Osteoblast (primary cell): ENCODE results near the gene ADAMTS2. TPM values are rescaled to one million over a fixed set of nuclear protein-coding genes. Genes with fewer than 3 reads are reported as not detected.

Source experiments
- DNase-seq: peaks from one replicate; pipeline ENCODE4 v3.0.0; 2011; ENCODE audit warnings: low spot score, mixed read lengths; ENCODE audit not compliant: insufficient read length; ENCODE audit errors: missing footprints
- H2AFZ ChIP-seq: 2 replicates; pipeline ENCODE4 v1.6.0; 2011; ENCODE audit warnings: mild to moderate bottlenecking, low read length
- H3K27ac ChIP-seq: 2 replicates; pipeline ENCODE4 v1.5.1; 2011; ENCODE audit warnings: mild to moderate bottlenecking, low read depth, low read length, moderate library complexity
- H3K27me3 ChIP-seq: 2 replicates; pipeline ENCODE4 v1.6.0; 2012; ENCODE audit warnings: mild to moderate bottlenecking, control low read depth, inconsistent platforms, low read length, moderate library complexity; ENCODE audit not compliant: insufficient read depth
- H3K36me3 ChIP-seq: 2 replicates; pipeline ENCODE4 v1.5.1; 2011; ENCODE audit warnings: mild to moderate bottlenecking, low read length, control low read depth, moderate library complexity; ENCODE audit not compliant: insufficient read depth
- H3K4me1 ChIP-seq: 2 replicates; pipeline ENCODE4 v1.5.1; 2011; ENCODE audit warnings: mild to moderate bottlenecking, low read length, control low read depth, moderate library complexity; ENCODE audit not compliant: insufficient read depth
- H3K4me2 ChIP-seq: 2 replicates; pipeline ENCODE4 v1.6.0; 2011; ENCODE audit warnings: mild to moderate bottlenecking, low read length; ENCODE audit not compliant: insufficient read depth
- H3K4me3 ChIP-seq: fragments of 200-600 bp; sonication (generic); 3 replicates; pipeline ENCODE4 v1.5.1; 2012; ENCODE audit warnings: mild to moderate bottlenecking, low read length, inconsistent platforms; ENCODE audit not compliant: insufficient read depth
- H3K79me2 ChIP-seq: 2 replicates; pipeline ENCODE4 v1.6.0; 2012; ENCODE audit warnings: mild to moderate bottlenecking, low read length, control low read depth, inconsistent platforms; ENCODE audit not compliant: insufficient read depth
- H3K9me3 ChIP-seq: 2 replicates; pipeline ENCODE4 v1.5.1; 2011; ENCODE audit warnings: low read depth, low read length, control low read depth
- H4K20me1 ChIP-seq: 2 replicates; pipeline ENCODE4 v1.6.0; 2012; ENCODE audit warnings: mild to moderate bottlenecking, low read length, control low read depth; ENCODE audit not compliant: insufficient read depth
- total RNA-seq: library from RNA; depleted of rRNA; stranded (reverse); fragments of >200 nt; gene quantifications from 2 replicates; pipeline ENCODE4 v1.2.3, GENCODE V29; 2012
- TF ChIP-seq, protein P1 (sequence below): IDR thresholded peaks from 2 replicates; pipeline ENCODE4 v1.5.1; 2011; ENCODE audit warnings: mild to moderate bottlenecking, low read depth, low read length, moderate library complexity; ENCODE audit errors: extremely low read depth

The ADAMTS2 gene
- total RNA-seq, 1 donor = 144 TPM

DNA sequence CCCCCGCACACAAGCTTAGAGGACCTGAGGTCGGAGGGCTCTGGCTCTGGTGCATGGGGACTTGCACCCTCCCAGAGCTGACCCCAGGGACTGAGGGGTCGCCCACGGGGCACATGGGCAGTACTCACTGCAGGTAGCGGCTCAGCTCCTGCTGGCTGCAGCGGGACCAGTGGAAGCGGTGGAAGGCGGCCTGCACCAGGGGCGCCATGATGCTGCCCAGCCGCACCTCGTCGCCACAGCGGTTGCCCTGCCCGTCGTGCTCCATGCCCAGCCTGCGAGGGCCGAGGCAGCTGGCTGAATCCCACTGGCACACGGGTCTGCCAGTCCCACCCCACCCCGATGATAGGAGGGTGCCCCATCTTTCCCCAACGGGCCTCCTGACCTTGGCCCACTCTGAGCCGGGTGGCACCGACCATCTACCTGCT lies 191.3 kb downstream of the ADAMTS2 start:
- H3K4me2 ChIP-seq = no peak overlapping the region
- no peak overlapping the region for H3K27ac ChIP-seq
- H2AFZ ChIP-seq = no peak overlapping the region
- H3K4me1 ChIP-seq = no peaks in the 10 kb centered on the region
- H3K4me3 ChIP-seq = no peak overlapping the region
- H4K20me1 ChIP-seq = peaks cover 1% of the 10 kb centered on the region
- TF ChIP-seq, protein P1, sequence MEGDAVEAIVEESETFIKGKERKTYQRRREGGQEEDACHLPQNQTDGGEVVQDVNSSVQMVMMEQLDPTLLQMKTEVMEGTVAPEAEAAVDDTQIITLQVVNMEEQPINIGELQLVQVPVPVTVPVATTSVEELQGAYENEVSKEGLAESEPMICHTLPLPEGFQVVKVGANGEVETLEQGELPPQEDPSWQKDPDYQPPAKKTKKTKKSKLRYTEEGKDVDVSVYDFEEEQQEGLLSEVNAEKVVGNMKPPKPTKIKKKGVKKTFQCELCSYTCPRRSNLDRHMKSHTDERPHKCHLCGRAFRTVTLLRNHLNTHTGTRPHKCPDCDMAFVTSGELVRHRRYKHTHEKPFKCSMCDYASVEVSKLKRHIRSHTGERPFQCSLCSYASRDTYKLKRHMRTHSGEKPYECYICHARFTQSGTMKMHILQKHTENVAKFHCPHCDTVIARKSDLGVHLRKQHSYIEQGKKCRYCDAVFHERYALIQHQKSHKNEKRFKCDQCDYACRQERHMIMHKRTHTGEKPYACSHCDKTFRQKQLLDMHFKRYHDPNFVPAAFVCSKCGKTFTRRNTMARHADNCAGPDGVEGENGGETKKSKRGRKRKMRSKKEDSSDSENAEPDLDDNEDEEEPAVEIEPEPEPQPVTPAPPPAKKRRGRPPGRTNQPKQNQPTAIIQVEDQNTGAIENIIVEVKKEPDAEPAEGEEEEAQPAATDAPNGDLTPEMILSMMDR = no peak
- no peaks in the 10 kb centered on the region for H3K27me3 ChIP-seq
- H3K79me2 ChIP-seq = peaks cover under 1% of the 10 kb centered on the region
- DNase-seq = peak; percentile 19
- no peaks in the 10 kb centered on the region for H3K9me3 ChIP-seq
- H3K36me3 ChIP-seq = peaks cover 74% of the 10 kb centered on the region

GRCh38 chr5:179153341-179153901 lies 191.8 kb downstream of the ADAMTS2 start:
- no peak overlapping the region for H2AFZ ChIP-seq
- no peaks in the 10 kb centered on the region for H4K20me1 ChIP-seq
- no peaks in the 10 kb centered on the region for H3K79me2 ChIP-seq
- H3K4me1 ChIP-seq = no peaks in the 10 kb centered on the region
- peak; percentile 38 for DNase-seq
- no peak overlapping the region for H3K4me3 ChIP-seq
- no peak overlapping the region for H3K27ac ChIP-seq
- H3K4me2 ChIP-seq = no peak overlapping the region
- H3K9me3 ChIP-seq = no peaks in the 10 kb centered on the region
- H3K27me3 ChIP-seq = no peaks in the 10 kb centered on the region
- TF ChIP-seq, protein P1 = no peak
- peaks cover 71% of the 10 kb centered on the region for H3K36me3 ChIP-seq

DNA sequence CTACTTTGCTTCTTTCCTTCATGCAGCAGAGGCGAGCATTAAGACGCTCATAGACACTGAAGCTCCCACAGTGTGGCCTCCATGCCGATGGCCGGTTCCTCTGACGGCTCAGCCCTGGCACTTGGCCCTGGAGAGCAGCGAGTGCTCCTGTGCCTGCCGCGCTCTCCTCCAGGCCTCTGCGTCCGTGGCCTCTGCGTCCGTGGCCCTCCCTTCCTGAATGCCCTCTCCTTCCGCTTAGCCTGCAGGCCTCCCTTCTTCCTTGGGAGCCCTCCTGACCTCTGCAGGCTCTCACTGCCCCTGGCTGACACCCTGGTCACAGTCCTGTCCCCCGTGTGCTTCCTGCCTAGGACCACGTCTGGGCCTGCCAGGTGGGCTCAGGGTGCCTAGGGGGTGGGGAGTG lies 192.3 kb downstream of the ADAMTS2 start:
- Histone ChIP-seq H3K4me2 (no peak overlapping the region), H3K27me3 (no peaks in the 10 kb centered on the region), H4K20me1 (no peaks in the 10 kb centered on the region), H3K9me3 (no peaks in the 10 kb centered on the region), H2AFZ (no peak overlapping the region), H3K4me3 (no peak overlapping the region), H3K79me2 (no peaks in the 10 kb centered on the region), H3K36me3 (peaks cover 69% of the 10 kb centered on the region), H3K27ac (no peak overlapping the region), H3K4me1 (no peaks in the 10 kb centered on the region)
- DNase-seq = peak; percentile 39
- TF ChIP-seq, protein P1 = no peak

DNA sequence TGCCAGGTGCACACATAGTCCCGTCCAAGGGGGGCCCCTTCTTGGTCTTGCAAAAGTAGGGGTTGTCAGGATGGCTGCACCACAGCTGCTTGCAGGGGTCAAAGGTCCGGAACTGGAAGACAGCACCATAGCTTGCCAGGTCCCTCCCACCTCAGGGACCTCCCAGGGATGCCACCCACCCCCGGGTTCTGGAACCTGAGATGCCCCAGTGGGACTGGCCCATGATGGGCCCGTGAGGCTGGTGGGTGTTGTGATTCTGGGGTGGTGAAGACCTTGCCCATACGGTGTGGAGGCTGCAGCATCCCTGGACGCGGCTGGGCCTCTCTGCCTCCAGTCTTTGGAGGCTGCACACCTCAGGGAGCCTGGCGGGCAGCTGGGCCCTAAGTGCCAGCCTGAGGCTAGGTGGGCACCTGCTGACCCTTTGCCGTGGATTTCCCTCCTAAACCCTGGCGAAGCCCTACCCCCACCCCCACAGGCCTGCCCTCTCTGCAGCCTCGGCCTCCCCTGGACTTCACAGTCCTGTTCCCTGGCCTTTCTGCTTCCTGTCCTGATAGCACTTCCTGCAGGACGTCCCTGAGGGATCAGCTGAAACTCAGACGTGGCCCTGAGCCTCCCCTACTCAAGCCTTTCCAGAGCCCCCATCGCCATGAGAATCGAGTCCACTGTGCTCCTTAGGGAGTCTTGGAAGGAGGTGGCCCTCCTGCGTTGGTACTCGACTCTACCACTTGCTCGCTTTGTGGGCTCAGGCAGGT lies 192.9 kb downstream of the ADAMTS2 start:
- Histone ChIP-seq H3K27me3 (no peaks in the 10 kb centered on the region), H3K4me3 (no peak overlapping the region), H4K20me1 (no peaks in the 10 kb centered on the region), H2AFZ (no peak overlapping the region), H3K36me3 (peaks cover 63% of the 10 kb centered on the region), H3K4me2 (no peak overlapping the region), H3K9me3 (no peaks in the 10 kb centered on the region), H3K27ac (no peak overlapping the region), H3K4me1 (no peaks in the 10 kb centered on the region), H3K79me2 (no peaks in the 10 kb centered on the region)
- peak; percentile 76 for DNase-seq
- TF ChIP-seq, protein P1 = no peak
